SU-DHL-6 (cell line): ENCODE results near the gene KAZALD1.

Experiments used
- EZH2phosphoT487 ChIP-seq: fragments of 200-600 bp; sonication (generic), shearing (Covaris generic); conservative IDR thresholded peaks from 2 replicates; pipeline ENCODE4 v1.6.1; 2018; ENCODE audit warnings: mild to moderate bottlenecking, antibody characterized with exemption, low read length, moderate library complexity, mixed read lengths
- TF ChIP-seq, protein P1 (sequence below): fragments of 200-600 bp; sonication (generic); IDR thresholded peaks from one replicate; pipeline ENCODE4 v1.5.1; 2017; ENCODE audit warnings: antibody characterized with exemption, mild to moderate bottlenecking, low read length, moderate library complexity; ENCODE audit not compliant: insufficient read depth, poor library complexity, severe bottlenecking

DNA sequence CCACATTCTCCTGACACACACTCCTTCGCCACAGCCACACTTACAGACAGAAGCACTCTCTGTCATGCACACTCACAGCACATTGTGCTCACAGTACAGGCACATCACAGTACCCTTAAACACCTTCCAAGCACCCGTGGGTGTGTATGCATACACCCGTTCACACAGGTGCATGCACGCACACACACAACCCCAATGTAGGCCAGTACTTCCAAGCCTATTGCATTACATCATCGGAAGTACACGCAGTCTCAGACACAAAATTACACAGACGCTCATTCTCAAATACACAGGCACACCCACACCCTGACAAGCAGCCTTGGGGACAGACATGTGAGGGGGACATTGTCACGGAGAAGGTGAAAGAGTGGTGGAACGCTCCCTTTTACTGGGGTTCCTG is 11.1 kb downstream of the KAZALD1 start:
- TF ChIP-seq, protein P1, sequence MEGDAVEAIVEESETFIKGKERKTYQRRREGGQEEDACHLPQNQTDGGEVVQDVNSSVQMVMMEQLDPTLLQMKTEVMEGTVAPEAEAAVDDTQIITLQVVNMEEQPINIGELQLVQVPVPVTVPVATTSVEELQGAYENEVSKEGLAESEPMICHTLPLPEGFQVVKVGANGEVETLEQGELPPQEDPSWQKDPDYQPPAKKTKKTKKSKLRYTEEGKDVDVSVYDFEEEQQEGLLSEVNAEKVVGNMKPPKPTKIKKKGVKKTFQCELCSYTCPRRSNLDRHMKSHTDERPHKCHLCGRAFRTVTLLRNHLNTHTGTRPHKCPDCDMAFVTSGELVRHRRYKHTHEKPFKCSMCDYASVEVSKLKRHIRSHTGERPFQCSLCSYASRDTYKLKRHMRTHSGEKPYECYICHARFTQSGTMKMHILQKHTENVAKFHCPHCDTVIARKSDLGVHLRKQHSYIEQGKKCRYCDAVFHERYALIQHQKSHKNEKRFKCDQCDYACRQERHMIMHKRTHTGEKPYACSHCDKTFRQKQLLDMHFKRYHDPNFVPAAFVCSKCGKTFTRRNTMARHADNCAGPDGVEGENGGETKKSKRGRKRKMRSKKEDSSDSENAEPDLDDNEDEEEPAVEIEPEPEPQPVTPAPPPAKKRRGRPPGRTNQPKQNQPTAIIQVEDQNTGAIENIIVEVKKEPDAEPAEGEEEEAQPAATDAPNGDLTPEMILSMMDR = no peak
- no peak for TF ChIP-seq EZH2phosphoT487
